ENCODE data around the gene OPCML. TPM values are rescaled to one million over a fixed set of nuclear protein-coding genes. Genes with fewer than 3 reads are reported as not detected.

OPCML gene
- polyA plus RNA-seq, 1 donor (not counting 4 experiments of a cell fraction or from before 2014, with no cell fraction given) = 0.04 TPM

DNA sequence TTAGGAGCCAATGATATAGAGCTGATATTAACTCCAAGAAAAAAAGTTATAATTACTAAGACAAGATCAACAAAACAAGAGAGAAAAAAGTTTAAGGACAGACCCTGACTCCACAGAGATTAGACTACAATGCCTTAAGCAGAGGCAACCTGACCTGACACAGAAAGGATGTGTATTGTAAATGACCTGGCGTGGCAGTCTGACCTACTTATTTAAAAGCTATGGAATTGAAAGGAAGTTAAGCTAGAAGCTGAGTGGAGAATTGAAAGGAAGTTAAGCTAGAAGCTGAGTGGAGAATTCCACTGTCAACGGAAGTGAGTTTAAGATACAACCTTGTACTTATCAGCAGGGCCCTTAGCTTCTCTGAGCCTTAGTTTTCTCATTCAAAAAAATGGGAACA is 885.4 kb downstream of the OPCML start:
- Histone ChIP-seq H3K36me3 (ENCODE audit: control insufficient read depth in 2 of 2, extremely low read depth in 1 of 2, insufficient read depth in 2 of 2, low read length in 2 of 2) (no peaks in the 10 kb centered on the region), H3K9me3 (ENCODE audit: control insufficient read depth, low read depth, low read length) (no peaks in the 10 kb centered on the region), H3K4me2 (ENCODE audit: control insufficient read depth, extremely low read depth, insufficient read depth, low read depth, low read length) (no peak overlapping the region), H2AFZ (ENCODE audit: control insufficient read depth, low read length) (no peak overlapping the region), H3K4me1 (ENCODE audit: control insufficient read depth, extremely low read depth, insufficient read depth, low read length) (no peaks in the 10 kb centered on the region), H3K27me3 (ENCODE audit: control insufficient read depth, extremely low read depth, insufficient read depth, low read length) (no peaks in the 10 kb centered on the region), H3K4me3 (ENCODE audit: control insufficient read depth in 2 of 3, extremely low read depth in 1 of 3, insufficient read depth in 2 of 3, low read depth in 1 of 3, low read length in 3 of 3) (no peak overlapping the region), H3K9ac (ENCODE audit: control insufficient read depth, extremely low read depth, insufficient read depth, low read length) (no peak overlapping the region), H3K9me1 (ENCODE audit: control insufficient read depth, extremely low read depth, insufficient read depth, low read length) (no peaks in the 10 kb centered on the region), H3K79me2 (ENCODE audit: control insufficient read depth, insufficient read depth, low read length) (no peaks in the 10 kb centered on the region), H3K27ac (ENCODE audit: control insufficient read depth, insufficient read depth, low read length) (no peak overlapping the region), H4K20me1 (ENCODE audit: control insufficient read depth, extremely low read depth, insufficient read depth, low read length) (no peaks in the 10 kb centered on the region)
- dilution Hi-C loops (cut with MboI; ENCODE audit: extremely low pct_ligation_motif_present, low sequenced_read_pairs) = no loop called here
- FAIRE-seq (no peak), DNase-seq (ENCODE audit: low read depth, low spot score) (no peak)
- TF ChIP-seq, protein P1, sequence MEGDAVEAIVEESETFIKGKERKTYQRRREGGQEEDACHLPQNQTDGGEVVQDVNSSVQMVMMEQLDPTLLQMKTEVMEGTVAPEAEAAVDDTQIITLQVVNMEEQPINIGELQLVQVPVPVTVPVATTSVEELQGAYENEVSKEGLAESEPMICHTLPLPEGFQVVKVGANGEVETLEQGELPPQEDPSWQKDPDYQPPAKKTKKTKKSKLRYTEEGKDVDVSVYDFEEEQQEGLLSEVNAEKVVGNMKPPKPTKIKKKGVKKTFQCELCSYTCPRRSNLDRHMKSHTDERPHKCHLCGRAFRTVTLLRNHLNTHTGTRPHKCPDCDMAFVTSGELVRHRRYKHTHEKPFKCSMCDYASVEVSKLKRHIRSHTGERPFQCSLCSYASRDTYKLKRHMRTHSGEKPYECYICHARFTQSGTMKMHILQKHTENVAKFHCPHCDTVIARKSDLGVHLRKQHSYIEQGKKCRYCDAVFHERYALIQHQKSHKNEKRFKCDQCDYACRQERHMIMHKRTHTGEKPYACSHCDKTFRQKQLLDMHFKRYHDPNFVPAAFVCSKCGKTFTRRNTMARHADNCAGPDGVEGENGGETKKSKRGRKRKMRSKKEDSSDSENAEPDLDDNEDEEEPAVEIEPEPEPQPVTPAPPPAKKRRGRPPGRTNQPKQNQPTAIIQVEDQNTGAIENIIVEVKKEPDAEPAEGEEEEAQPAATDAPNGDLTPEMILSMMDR (optimal IDR thresholded peaks at IDR 0.05 in 1 of 3, IDR thresholded peaks at IDR 0.05 in 1 of 3, conservative IDR thresholded peaks at IDR 0.05 in 1 of 3; ENCODE audit: extremely low read depth in 1 of 3, insufficient read depth in 2 of 3, low read length in 3 of 3) = no peak
- TF ChIP-seq EZH2 (IDR thresholded peaks at IDR 0.05; ENCODE audit: low read length) = no peak

DNA sequence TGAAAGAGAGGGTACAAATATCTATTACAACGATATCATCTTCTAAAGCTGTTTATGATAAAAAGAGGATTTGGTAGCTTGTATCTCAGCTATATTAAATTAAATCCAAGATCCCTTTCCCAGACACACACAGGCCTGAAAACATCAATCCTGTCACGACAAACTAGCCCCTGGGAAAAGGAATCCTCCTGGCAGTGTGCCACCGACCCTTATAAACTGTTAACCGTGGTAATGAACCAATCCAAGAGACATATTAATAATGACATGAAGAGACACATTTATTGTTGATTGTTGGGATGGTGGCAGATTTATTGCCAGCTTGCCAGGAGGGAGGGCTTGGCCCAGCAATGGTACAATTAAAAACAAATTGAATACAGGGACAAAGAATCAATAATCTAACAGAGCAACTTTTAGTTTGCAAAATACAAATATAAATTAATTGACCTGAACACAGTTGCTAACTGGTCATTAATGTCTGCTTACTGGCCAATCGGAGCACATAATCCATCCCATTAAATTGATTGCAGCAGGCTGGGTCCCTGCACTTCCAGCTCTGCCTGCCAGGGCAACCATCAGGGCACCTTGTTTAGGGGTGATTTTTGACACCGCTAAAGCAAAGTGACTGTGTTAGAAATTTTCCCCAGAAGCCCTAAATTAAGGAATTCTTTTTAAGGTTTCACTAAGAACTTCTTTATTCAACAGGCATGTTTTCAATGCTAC is 887.6 kb downstream of the OPCML start:
- Histone ChIP-seq H3K36me3 (ENCODE audit: control insufficient read depth in 2 of 2, extremely low read depth in 1 of 2, insufficient read depth in 2 of 2, low read length in 2 of 2) (no peaks in the 10 kb centered on the region), H4K20me1 (ENCODE audit: control insufficient read depth, extremely low read depth, insufficient read depth, low read length) (no peaks in the 10 kb centered on the region), H3K27ac (ENCODE audit: control insufficient read depth, insufficient read depth, low read length) (no peak overlapping the region), H3K4me2 (ENCODE audit: control insufficient read depth, extremely low read depth, insufficient read depth, low read depth, low read length) (no peak overlapping the region), H3K9me3 (ENCODE audit: control insufficient read depth, low read depth, low read length) (no peaks in the 10 kb centered on the region), H3K9ac (ENCODE audit: control insufficient read depth, extremely low read depth, insufficient read depth, low read length) (no peak overlapping the region), H3K27me3 (ENCODE audit: control insufficient read depth, extremely low read depth, insufficient read depth, low read length) (no peaks in the 10 kb centered on the region), H3K4me3 (ENCODE audit: control insufficient read depth in 2 of 3, extremely low read depth in 1 of 3, insufficient read depth in 2 of 3, low read depth in 1 of 3, low read length in 3 of 3) (no peak overlapping the region), H3K4me1 (ENCODE audit: control insufficient read depth, extremely low read depth, insufficient read depth, low read length) (no peaks in the 10 kb centered on the region), H2AFZ (ENCODE audit: control insufficient read depth, low read length) (no peak overlapping the region), H3K9me1 (ENCODE audit: control insufficient read depth, extremely low read depth, insufficient read depth, low read length) (no peaks in the 10 kb centered on the region), H3K79me2 (ENCODE audit: control insufficient read depth, insufficient read depth, low read length) (no peaks in the 10 kb centered on the region)
- no peak for TF ChIP-seq EZH2 (IDR thresholded peaks at IDR 0.05; ENCODE audit: low read length)
- TF ChIP-seq, protein P1 (optimal IDR thresholded peaks at IDR 0.05 in 1 of 3, IDR thresholded peaks at IDR 0.05 in 1 of 3, conservative IDR thresholded peaks at IDR 0.05 in 1 of 3; ENCODE audit: extremely low read depth in 1 of 3, insufficient read depth in 2 of 3, low read length in 3 of 3) = no peak
- dilution Hi-C loops (cut with MboI; ENCODE audit: extremely low pct_ligation_motif_present, low sequenced_read_pairs) = no loop called here
- FAIRE-seq = no peak
- no peak for DNase-seq (ENCODE audit: low read depth, low spot score)

All from keratinocyte (primary cell).